GM18507 (cell line): ENCODE data around the gene BRICD5.

Source experiments
- DNase-seq: peaks from one replicate; pipeline ENCODE4 v3.0.0; 2011; ENCODE audit warnings: low read depth; ENCODE audit not compliant: insufficient read length; ENCODE audit errors: extremely low spot score
- FAIRE-seq: peaks from 2 replicates; lab custom pipeline; 2011; peaks lifted over from hg19 to GRCh38; lab: Jason Lieb, UNC

The BRICD5 gene

GRCh38 chr16:2226245-2226793 lies 15.7 kb upstream of the BRICD5 start:
- FAIRE-seq: no peak
- DNase-seq: no peak

DNA sequence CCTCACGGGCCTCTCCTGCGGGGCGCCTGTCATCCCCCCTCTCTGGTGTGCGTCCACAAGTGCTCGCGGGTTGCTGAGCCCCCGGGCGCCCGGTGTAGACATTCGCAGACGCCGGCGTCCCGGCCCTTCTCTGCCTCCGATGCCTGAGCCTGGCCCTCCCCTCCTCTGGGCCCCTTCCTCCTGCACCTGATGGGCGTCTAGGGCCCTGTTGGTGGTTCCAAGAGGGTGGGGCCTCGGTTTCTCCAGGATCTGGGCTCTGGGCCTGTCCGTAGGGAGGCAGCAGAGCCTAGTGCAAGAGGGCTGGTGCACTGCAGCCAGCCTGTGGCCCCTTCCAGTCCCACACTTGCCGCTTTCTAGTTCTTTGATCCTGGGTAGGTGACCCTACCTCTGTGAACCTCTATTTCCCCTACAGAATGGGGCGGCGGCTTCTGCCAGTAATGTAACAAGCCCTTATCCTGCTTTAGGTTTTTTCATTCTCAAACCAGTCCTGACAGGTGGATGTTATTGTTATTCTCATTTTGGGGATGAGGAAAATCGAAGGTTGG lies 13.4 kb upstream of the BRICD5 start:
- DNase-seq: no peak
- no peak for FAIRE-seq

DNA sequence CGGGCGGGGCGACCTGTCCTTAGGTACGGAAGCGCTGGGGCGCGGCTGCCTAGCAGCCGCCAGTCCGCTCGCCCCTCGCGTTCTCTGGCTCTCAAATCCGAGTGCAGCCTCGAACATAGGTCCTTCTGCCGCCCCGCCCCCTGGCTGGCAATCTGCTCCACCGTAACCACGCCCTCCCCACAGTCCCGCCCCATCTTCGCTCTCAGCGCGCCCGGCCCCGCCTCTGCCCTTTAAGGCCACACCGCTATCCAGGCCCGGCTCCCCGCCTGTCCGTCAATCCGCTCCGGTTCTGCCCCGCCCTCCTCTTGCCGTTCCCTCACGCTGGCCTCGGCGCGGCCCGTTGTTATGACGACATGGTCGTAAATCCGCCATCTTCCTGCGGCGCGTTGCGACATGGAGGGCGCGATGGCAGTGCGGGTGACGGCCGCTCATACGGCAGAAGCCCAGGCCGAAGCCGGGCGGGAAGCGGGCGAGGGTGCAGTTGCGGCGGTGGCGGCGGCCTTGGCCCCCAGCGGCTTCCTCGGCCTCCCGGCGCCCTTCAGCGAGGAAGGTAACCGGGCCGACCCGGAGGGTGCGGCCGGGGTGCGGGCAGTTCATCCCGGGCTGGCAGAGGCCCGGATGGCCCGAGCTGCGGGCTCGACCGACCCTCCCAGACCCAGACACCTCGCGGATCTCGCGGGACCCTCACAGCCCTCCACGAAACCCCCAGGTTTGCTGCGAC lies 12.7 kb upstream of the BRICD5 start, which contains the start of gene E4F1:
TSS of gene E4F1 (plus strand) at position 371 of the 721 bp plus-strand sequence. CDS start at position 394, 23 bp downstream.
- peak; percentile 99 for FAIRE-seq
- peak; percentile 100 for DNase-seq

- FAIRE-seq (no peak), DNase-seq (no peak)
Observed at GRCh38 chr16:2216330-2216729, 5.7 kb upstream of the BRICD5 start.

- FAIRE-seq (no peak), DNase-seq (no peak)
Observed at GRCh38 chr16:2214719-2214968, 4.0 kb upstream of the BRICD5 start, which contains the start of gene PGP. Gene PGP, minus strand, starts transcription at chr16:2214840. Its CDS starts 63 bp downstream, at chr16:2214777.

GRCh38 chr16:2213817-2214718 lies 3.4 kb upstream of the BRICD5 start:
- no peak for FAIRE-seq
- no peak for DNase-seq

DNA sequence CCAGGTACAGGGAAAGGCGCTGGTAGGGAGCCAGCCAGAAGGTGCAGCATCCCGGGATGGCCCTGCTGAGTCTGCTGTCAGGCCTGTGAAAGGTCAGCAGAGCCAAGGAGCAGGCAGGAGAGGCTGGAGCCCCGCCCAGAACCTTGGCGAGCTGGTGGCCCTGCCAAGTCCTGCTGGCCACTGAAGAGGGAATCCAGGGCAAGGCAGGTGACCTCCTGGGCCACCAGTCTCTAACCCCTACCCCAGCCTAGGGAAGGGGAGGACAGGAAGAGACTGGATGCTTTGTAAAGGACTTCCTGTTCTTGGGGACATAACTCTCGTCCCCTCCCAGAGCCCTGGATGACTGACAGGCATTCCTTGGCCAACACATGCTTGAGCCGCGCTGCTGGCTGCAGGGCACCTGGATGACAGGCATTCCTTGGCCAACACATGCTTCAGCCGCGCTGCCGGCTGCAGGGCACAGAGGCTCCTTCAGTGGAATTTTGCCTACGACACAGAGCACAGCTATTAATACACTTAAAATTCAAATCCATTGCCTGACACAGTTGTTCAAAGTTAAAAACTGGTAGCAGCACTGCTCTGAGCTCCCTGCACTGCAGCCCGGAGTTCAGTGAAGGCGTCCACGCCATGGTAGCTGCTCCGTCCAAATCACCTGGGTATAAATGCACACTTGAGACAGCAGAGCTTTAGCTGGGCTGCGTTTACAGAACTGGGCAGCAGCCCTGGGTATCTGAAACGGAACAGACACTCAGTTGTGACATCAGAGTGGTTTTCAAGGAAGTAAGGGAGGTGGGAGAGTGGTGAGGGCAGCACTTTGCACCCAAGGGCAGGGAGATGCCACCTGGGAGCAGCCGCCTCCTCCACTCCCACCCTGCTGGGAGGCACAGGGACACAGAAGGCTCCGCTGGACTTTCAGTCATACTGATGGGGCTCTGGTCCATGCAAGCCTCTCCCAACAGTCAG lies 2.0 kb upstream of the BRICD5 start:
- no peak for DNase-seq
- FAIRE-seq: no peak

DNA sequence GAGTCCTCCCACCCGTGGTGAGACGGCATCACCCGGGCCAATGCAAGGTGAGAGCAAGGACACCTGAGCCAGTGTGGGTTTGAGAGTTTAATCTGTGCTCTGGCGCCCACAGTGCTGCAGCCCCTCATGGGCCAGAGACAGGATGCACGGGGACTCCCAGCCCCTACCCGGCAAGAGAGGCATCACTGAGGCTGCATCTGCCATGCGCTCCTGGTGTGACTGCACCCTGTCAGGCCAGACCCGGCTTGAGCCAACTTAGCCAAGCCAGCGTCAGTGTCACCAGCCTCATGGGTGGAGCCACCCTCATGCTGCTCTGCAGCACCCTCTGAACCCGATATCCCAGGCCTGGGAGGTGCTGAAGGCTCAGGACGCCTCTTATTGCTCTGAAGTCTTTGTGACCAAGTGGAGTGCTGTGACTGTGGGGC lies 1.3 kb upstream of the BRICD5 start:
- DNase-seq: no peak

DNA sequence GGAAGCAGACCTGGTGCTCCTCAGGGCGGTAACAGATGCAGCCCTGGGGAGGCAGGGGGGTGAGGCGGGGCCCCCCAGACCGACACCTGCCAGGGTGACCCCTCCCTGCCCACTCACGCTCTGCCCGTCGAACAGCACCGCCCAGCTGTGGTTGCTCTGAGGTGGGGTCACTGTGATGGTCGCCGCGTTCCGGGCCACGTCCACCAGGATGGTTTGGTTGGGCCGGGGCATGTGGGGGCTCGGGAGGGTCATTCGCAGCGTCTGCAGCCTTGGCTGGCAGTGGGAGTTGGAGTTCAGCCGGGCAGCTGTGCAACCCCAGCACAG lies 692 bp downstream of the BRICD5 start:
- no peak for FAIRE-seq

More for the DNA sequence above, 1.3 kb upstream of the BRICD5 start:
- no peak for FAIRE-seq

DNA sequence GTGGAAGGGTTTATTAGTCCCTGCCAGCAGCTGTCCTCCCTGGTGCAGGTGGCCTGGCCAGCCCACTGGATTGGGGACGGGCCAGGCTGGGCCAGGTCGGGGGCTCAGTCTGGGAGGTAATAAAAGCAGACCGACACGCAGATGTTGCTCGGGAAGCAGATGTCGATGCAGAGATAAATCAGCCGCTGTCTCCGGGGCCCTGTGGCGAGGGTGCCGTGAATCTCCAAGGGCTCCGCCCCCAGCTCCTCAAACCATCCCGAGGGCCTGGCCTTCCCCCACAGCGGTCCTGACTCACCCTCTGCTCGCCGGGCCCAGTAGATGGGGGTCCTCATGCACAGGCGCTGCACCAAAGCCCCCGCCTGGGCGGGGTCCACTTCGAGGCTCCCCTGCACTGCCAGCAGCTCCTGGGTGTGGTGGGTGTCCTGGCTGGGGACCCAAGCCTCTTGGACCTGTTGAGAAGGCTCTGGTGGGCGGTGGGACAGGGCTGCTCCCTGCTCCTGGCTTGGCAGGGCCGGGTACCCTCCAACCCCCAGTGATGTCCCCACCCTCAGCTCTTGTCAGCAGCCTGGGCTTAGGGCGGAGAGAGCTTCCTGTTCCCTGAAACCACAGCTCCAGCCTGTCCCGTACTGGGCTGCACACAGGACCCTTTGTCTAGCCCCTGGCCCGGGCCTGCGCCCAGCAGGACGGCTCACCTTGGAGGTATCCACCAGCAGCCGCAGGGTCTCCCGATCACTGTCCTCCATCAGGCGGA lies 1.2 kb downstream of the BRICD5 start:
- FAIRE-seq (no peak), DNase-seq (no peak)

More for the DNA sequence above, 692 bp downstream of the BRICD5 start:
- no peak for DNase-seq

GRCh38 chr16:2208772-2209171 lies 1.9 kb downstream of the BRICD5 start:
- no peak for FAIRE-seq
- no peak for DNase-seq

GRCh38 chr16:2208308-2208707 lies 2.4 kb downstream of the BRICD5 start:
- DNase-seq (no peak), FAIRE-seq (no peak)

DNA sequence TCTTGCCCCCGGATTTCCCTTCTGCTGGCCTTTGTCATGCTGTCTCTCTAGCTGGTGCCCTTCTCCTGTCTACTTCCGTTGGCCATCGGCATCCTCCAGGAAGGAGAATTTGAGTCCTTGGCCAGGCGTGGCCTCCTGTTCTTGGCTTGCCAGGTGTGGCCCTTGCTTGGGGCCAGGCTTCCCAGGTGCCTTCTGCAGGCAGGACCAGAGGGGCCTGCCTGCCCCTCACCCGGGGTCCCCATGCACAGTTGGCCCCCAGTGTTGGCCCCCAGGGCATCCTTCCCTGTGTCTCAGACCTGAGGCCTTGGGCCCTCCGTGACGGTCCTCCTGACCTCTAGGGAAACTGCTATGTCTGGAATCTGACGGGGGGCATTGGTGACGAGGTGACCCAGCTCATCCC lies 2.8 kb downstream of the BRICD5 start:
- DNase-seq (no peak), FAIRE-seq (no peak)

- no peak for FAIRE-seq
- DNase-seq: no peak
Observed at GRCh38 chr16:2206780-2207433, 3.8 kb downstream of the BRICD5 start.

DNA sequence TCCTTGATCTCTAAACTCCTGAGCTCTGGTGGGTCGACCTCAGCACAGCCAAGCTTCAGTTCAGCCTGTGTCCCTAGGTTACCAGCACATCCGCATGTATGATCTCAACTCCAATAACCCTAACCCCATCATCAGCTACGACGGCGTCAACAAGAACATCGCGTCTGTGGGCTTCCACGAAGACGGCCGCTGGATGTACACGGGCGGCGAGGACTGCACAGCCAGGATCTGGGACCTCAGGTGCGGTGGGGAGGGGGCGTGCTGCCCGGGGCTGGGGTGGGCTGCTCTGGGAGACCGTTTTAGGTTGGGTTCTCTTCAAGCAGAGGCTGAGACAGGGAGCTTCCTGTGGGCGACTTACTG lies 4.3 kb downstream of the BRICD5 start:
- DNase-seq: no peak
- FAIRE-seq: no peak

- DNase-seq: no peak
- FAIRE-seq: no peak
Observed at GRCh38 chr16:2205967-2206313, 4.7 kb downstream of the BRICD5 start.

DNA sequence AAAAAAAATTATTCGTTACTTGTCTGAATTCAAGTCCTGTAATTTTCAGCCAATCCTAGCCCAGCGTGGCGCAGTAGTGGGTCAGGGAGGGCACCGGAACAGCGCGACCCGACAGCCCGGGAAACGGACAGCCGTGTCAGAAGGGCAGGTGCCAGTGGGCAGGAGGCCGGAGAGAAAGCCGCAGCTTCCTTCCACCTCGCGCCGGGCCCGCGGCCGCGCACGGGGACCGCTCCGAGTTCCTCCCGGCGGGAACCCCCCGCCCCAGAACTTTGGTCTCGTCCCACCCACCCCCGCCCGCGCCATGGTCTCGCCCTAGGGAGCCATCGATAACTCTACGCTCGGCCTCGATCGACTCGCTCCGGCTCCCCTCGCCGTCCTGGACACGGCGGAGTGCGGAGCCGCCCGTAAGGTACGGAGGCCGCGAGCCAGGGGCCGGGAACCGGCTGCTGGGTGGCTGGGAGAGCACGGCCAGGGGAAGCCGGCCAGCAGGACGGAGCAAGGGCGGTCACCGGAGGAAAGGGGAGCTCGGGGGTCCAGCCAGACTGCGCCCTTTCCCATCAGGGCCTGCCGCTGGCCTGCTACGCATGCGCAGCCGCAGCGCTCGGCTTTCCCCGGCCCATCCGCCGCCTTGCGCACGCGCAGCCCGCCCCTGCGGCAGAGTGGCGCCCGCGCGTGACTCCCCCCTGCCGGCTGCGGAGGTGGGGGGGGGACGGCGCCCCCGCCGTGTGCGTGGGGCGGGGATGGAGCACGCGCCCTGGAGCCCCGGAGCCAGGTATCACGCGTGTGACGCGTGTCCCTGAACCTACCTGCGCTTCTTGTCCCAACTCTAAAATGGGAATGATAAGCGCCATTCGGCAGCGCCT lies 5.3 kb downstream of the BRICD5 start, which contains the start of gene MLST8:
TSS of gene MLST8 (plus strand) at position 351 of the 863 bp plus-strand sequence. CDS start 632 bp downstream, outside the sequence.
- FAIRE-seq (peak; percentile 82), DNase-seq (peak; percentile 93)
